HepG2 (cell line): ENCODE measurements around the gene HSPA1A. TPM values are rescaled to one million over a fixed set of nuclear protein-coding genes. Genes with fewer than 3 reads are reported as not detected.

Source experiments
- ARID5B ChIP-seq: IDR thresholded peaks from 2 replicates; pipeline ENCODE4 v1.4.0; 2020; ENCODE audit warnings: mild to moderate bottlenecking, missing genetic modification reagents
- BRCA1 ChIP-seq: sonication (generic); formaldehyde crosslinking; IDR thresholded peaks from 2 replicates; pipeline ENCODE4 v1.4.0; 2020; ENCODE audit warnings: missing genetic modification reagents
- GABPA ChIP-seq, 2 experiments: IDR thresholded peaks; 2 replicates each; pipeline ENCODE4 v1.6.1; 2011 to 2016; ENCODE audit warnings: low read depth in 2 of 2, low read length in 1 of 2, missing biosample characterization in 1 of 2, missing genetic modification characterization in 1 of 2
- MED13 ChIP-seq: sonication (generic); formaldehyde crosslinking; IDR thresholded peaks from 2 replicates; pipeline ENCODE4 v1.5.0; 2020; ENCODE audit warnings: missing genetic modification reagents
- MED8 ChIP-seq: sonication (generic); formaldehyde crosslinking; IDR thresholded peaks from 2 replicates; pipeline ENCODE4 v1.8.1; 2023; ENCODE audit warnings: mild to moderate bottlenecking, missing genetic modification reagents; ENCODE audit not compliant: insufficient replicate concordance
- NCOA1 ChIP-seq: sonication (generic); formaldehyde crosslinking; IDR thresholded peaks from 2 replicates; pipeline ENCODE4 v1.9.0; 2021; ENCODE audit warnings: missing genetic modification reagents
- NFYC ChIP-seq: IDR thresholded peaks from 2 replicates; pipeline ENCODE4 v1.6.1; 2016; ENCODE audit warnings: missing genetic modification reagents, missing compliant biosample characterization
- RFXANK ChIP-seq: IDR thresholded peaks from 2 replicates; pipeline ENCODE4 v1.6.1; 2016
- RFXAP ChIP-seq: sonication (generic); formaldehyde crosslinking; IDR thresholded peaks from 2 replicates; pipeline ENCODE4 v1.4.0; 2020; ENCODE audit warnings: missing genetic modification reagents, borderline replicate concordance
- RNF2 ChIP-seq: fragments of 450-650 bp; conservative IDR thresholded peaks from 2 replicates; pipeline ENCODE4 v1.6.1; 2016; ENCODE audit warnings: low read depth
- SIX4 ChIP-seq: sonication (generic); formaldehyde crosslinking; IDR thresholded peaks from 2 replicates; pipeline ENCODE4 v1.4.0; 2020; ENCODE audit warnings: missing genetic modification reagents
- SOX6 ChIP-seq, 2 experiments: fragments of 450-650 bp in 1 of 2; sonication (generic) in 1 of 2; formaldehyde crosslinking in 1 of 2; IDR thresholded peaks; 2 replicates each; pipeline versions ENCODE4 v1.4.0 to v1.6.1; 2017 to 2020; ENCODE audit warnings: antibody characterized with exemption in 1 of 2, mild to moderate bottlenecking in 1 of 2, missing genetic modification reagents in 1 of 2
- STAT6 ChIP-seq: sonication (generic); formaldehyde crosslinking; IDR thresholded peaks from 2 replicates; pipeline ENCODE4 v1.4.0; 2020; ENCODE audit warnings: missing genetic modification reagents, mild to moderate bottlenecking, borderline replicate concordance
- ZBTB20 ChIP-seq: sonication (generic); formaldehyde crosslinking; IDR thresholded peaks from 2 replicates; pipeline ENCODE4 v1.8.1; 2023; ENCODE audit warnings: missing genetic modification reagents, low read depth, mild to moderate bottlenecking, borderline replicate concordance
- ZFAT ChIP-seq: sonication (generic); formaldehyde crosslinking; conservative IDR thresholded peaks from 2 replicates; pipeline ENCODE4 v1.8.1; 2023; ENCODE audit warnings: missing genetic modification reagents, inconsistent platforms
- ZFY ChIP-seq: sonication (generic); formaldehyde crosslinking; IDR thresholded peaks from 2 replicates; pipeline ENCODE4 v1.4.0; 2020; ENCODE audit warnings: missing genetic modification reagents
- ZNF281 ChIP-seq: sonication (generic); formaldehyde crosslinking; IDR thresholded peaks from 2 replicates; pipeline ENCODE4 v1.4.0; 2020; ENCODE audit warnings: missing genetic modification reagents, borderline replicate concordance
- ZNF569 ChIP-seq: sonication (generic); formaldehyde crosslinking; IDR thresholded peaks from 2 replicates; pipeline ENCODE4 v1.5.0; 2020; ENCODE audit warnings: mild to moderate bottlenecking, missing genetic modification reagents, moderate library complexity, borderline replicate concordance
- ZNF766 ChIP-seq: sonication (generic); formaldehyde crosslinking; IDR thresholded peaks from 2 replicates; pipeline ENCODE4 v1.5.0; 2020; ENCODE audit warnings: missing genetic modification reagents, borderline replicate concordance
- ZNF772 ChIP-seq: sonication (generic); formaldehyde crosslinking; IDR thresholded peaks from 2 replicates; pipeline ENCODE4 v1.5.0; 2020; ENCODE audit warnings: mild to moderate bottlenecking, missing genetic modification reagents
- polyA plus RNA-seq, 8 experiments: library from polyadenylated mRNA; depleted of rRNA in 3 of 8; stranded (reverse) in 7 of 8; unstranded in 1 of 8; fragments of >200 nt; fragmentation: Illumina TruSeq in 4 of 8; extraction: Trizol in 4 of 8; gene quantifications; 2 replicates each; pipeline versions ENCODE4 v1.2.1 to v1.2.3, GENCODE V29; 2011 to 2016; ENCODE audit warnings: low read depth in 4 of 8, missing spikeins in 1 of 8, mixed read lengths in 1 of 8; ENCODE audit not compliant: insufficient read depth in 1 of 8
- total RNA-seq, 5 experiments: library from RNA; depleted of rRNA; stranded (reverse); fragments of >200 nt; fragmentation: Illumina TruSeq; extraction: Trizol; gene quantifications; 2 replicates each; pipeline ENCODE4 v1.2.3, GENCODE V29; 2016; ENCODE audit warnings: low read depth in 1 of 5

HSPA1A gene
- total and polyA plus RNA-seq, 2 of the 13 experiments (the other 11 are each of a cell fraction or from before 2014, with no cell fraction given), result 44.5 to 85.0 TPM

- no peak for TF ChIP-seq ZNF569
- peak; percentile 68; the same call in 1 of the 2 replicates for TF ChIP-seq SIX4 (CRISPR knock-in tag)
- peak; percentile 35 for TF ChIP-seq ZFY (CRISPR knock-in tag)
- TF ChIP-seq GABPA (IDR thresholded peaks at IDR 0.05; ENCODE audit: low read depth, low read length), result no peak
- no peak for TF ChIP-seq GABPA (CRISPR knock-in tag; IDR thresholded peaks at IDR 0.05; ENCODE audit: low read depth)
- peak; percentile 15; the same call in 1 of the 2 replicates for TF ChIP-seq RNF2
- peak; percentile 43 for TF ChIP-seq MED8 (CRISPR knock-in tag)
- TF ChIP-seq NCOA1, result no peak
- TF ChIP-seq ZNF281 (CRISPR knock-in tag), result peak; percentile 42; the same call in 1 of the 2 replicates
- no peak for TF ChIP-seq SOX6 (IDR thresholded peaks at IDR 0.05)
- peak; percentile 55 for TF ChIP-seq SOX6 (CRISPR knock-in tag; IDR thresholded peaks at IDR 0.05)
- peak; percentile 92; the same call in 1 of the 2 replicates for TF ChIP-seq RFXANK (CRISPR knock-in tag)
- peak; percentile 89 for TF ChIP-seq ZNF772 (CRISPR knock-in tag)
- TF ChIP-seq ZFAT, result no peak
- peak; percentile 89 for TF ChIP-seq NFYC
- peak; percentile 81; the same call in 1 of the 2 replicates for TF ChIP-seq MED13
- no peak for TF ChIP-seq RFXAP
- peak; percentile 51; the same call in 1 of the 2 replicates for TF ChIP-seq STAT6 (CRISPR knock-in tag)
- peak; percentile 80 for TF ChIP-seq BRCA1
- TF ChIP-seq ARID5B, result peak; percentile 48; the same call in 1 of the 2 replicates
- TF ChIP-seq ZBTB20 (CRISPR knock-in tag), result peak; percentile 88
- TF ChIP-seq ZNF766 (CRISPR knock-in tag), result 0 out of 2 replicates have a peak, but pooled peaks have one; percentile 37
These were observed 12.1 kb downstream of the HSPA1A start, which contains the start of gene HSPA1B (continued) for GRCh38 chr6:31827286-31828079.
